Stimulated activated CD8-positive, alpha-beta memory T cell treated with anti-CD3 and anti-CD28 coated beads, Interleukin-15, amount 100 ng/mL, for 48 hours (primary cell): ENCODE measurements around the gene SHISA3.

Experiments
- DNase-seq, 2 donors: peaks; one replicate each; pipeline ENCODE4 v3.0.0-alpha.2; 2020; ENCODE audit warnings: low read depth in 2 of 2

SHISA3 gene

DNA sequence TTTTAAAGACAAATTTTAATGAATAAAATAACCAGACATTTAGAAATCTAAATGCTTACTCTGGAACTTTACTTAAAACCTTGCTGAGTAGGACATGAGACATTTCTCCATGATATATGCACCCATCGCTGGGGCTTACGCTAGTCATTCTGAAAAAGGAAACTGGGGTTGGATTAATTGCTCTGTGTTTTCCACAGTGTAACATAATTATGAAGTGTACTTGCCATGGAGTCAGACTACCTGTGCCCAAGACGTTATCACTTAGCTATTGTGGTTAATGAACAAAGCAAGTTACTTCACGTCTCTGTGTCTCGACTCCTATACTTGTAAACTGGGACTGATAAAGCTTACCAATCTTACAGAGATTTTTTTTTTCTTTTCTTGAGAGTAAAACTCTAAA is 47.8 kb downstream of the SHISA3 start:
- DNase-seq: no peak

DNA sequence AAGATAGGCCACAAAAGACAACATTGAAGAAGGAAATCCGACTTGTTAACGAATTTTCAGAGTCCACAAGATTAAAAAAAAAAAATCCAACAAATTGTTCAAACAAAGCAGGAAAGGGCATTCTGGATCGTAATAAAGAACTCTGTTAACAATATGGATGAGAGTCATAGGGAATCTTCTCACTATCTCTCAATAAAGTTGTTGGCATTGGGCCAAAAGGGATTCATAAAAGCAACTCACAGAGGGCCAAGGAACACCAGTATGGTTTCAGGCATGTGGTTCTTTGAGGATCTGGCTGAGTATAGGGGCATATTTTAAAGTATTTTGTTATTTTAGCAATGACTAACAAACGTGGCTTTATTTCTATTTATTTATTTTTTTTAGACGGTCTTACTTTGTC is 49.5 kb downstream of the SHISA3 start:
- no peak for DNase-seq
